DND-41 (cell line): Measurements from ENCODE around the gene PPOX.

Experiments
- EZH2 ChIP-seq: IDR thresholded peaks from 3 replicates; pipeline ENCODE4 v1.6.1; 2012; ENCODE audit warnings: borderline replicate concordance, low read depth, mild to moderate bottlenecking, moderate library complexity, low read length, inconsistent platforms; ENCODE audit not compliant: severe bottlenecking
- TF ChIP-seq, protein P1 (sequence below): IDR thresholded peaks from 2 replicates; pipeline ENCODE4 v1.5.1; 2012; ENCODE audit warnings: borderline replicate concordance, low read length, moderate library complexity, mild to moderate bottlenecking; ENCODE audit not compliant: poor library complexity, severe bottlenecking; ENCODE audit errors: extremely low read depth

- TF ChIP-seq, protein P1, sequence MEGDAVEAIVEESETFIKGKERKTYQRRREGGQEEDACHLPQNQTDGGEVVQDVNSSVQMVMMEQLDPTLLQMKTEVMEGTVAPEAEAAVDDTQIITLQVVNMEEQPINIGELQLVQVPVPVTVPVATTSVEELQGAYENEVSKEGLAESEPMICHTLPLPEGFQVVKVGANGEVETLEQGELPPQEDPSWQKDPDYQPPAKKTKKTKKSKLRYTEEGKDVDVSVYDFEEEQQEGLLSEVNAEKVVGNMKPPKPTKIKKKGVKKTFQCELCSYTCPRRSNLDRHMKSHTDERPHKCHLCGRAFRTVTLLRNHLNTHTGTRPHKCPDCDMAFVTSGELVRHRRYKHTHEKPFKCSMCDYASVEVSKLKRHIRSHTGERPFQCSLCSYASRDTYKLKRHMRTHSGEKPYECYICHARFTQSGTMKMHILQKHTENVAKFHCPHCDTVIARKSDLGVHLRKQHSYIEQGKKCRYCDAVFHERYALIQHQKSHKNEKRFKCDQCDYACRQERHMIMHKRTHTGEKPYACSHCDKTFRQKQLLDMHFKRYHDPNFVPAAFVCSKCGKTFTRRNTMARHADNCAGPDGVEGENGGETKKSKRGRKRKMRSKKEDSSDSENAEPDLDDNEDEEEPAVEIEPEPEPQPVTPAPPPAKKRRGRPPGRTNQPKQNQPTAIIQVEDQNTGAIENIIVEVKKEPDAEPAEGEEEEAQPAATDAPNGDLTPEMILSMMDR = no peak
- no peak for TF ChIP-seq EZH2
These were observed 21.1 kb downstream of the PPOX start for GRCh38 chr1:161187311-161187710.
